ENCODE results near the gene PXYLP1.
"Not testable (repeated sequence)": the region's sequence is repeated elsewhere in the genome, so short reads cannot be mapped to it uniquely, and the experiment has no call there.

Gene PXYLP1

DNA sequence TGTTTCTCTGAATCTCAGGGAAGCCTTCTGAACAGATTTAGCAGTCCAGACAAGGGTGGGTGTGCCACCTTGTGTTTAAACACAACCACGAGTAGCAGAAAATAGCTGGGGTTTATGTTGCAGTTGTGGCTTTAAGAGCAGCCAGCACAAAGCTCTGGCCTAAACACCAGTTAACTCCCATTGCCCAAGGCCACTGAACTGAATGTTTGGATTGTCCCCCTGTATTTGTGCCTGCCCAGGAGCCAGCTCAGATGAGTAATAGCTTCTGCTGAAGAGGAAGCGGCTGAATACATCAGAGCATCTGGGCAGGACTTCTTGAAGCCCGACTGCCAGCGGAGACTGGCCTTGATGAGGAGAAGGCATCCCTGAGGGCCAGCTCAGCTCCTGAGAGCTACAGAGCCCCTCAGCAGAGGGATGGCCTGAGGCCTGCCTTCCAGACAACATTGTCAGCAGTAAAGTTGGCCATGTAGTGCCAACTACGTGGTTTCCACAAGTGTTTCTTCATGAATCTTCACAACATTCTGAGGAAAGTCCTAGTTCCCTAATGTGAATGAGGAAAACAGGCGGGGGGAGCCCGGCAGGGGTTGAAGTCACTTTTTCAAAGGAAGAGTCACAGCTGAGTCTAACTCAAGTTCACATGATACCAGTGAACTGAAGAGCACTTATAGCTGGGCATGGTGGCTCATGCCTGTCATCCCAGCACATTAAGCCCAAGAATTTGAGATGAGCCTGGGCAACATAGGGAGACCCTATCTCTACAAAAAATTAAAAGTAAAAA lies 70.9 kb downstream of the PXYLP1 start:
- DNase-seq: no peak

DNA sequence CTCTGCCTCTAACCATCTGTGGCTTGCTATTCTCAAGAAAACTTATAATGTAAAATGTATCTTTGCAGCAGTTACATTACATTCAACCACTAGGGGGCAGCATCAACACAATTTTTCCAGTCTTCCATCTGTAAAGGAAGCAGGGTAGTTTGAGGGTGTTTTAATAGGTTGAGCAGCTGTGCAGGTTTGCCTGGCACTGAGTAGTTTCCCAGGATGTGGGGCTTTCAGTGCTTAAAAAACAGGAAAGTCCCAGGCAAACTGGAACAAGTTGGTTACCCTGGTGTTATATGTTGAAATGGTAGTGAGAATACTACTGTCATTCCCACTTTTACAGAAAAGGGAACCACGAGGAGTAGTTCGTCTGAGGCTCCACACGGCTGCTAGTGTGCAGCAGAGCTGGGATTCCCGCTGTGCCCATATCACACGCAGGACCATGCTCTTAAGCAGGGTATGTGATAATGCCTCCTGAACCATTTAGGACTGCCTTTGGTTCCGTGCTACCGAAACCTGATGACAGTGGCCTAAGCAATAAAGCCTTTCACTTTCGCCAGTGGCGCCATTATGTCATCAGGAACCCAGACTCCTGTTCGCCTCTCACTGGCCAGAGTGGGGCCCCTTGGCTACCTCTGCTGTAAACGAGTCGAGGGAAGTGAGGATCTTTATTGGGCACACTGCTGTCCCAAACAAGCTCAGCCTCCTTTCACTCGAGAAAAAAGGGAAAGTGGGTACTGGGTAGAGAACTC lies 72.0 kb downstream of the PXYLP1 start:
- no peak for DNase-seq

DNA sequence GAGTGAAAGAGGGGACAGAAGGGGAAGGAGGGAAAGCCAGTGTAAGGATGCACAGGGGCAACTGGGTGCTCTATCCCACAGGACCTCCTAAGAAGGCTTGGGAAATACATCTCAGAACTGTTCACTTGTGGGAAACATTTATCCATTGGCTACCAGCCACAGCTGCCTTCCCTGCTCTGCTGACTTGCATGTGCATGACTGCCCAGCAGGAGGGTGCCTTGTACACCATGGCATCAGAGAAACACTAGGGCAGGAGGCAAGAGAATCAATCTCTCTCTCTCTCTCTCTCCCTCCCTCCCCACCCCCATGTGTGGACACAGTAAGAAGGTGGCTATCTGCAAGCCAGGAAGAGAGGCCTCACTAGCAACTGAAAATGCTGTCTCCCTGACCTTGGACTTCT lies 73.8 kb downstream of the PXYLP1 start:
- DNase-seq: no peak

DNA sequence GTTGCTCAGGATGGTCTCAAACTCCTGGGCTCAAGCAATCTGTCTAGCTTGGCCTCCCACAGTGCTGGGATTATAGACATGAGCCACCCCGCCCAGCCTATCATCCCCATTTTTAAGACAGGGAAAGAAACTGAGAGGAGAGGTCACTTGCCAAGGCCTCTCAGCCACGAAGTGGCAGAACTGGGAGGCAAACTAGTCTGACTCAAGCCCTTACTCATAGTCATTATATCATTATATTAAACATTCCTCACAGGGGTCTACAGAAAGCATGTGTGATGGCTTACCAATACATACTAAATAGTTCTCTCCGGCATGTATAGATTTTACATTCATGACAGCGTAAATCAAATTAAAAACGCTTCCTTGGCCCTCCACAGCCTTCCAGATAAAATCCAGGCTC lies 74.7 kb downstream of the PXYLP1 start:
- DNase-seq: no peak

- no peak for DNase-seq
These were observed 75.3 kb downstream of the PXYLP1 start for GRCh38 chr3:141306922-141307321.

DNA sequence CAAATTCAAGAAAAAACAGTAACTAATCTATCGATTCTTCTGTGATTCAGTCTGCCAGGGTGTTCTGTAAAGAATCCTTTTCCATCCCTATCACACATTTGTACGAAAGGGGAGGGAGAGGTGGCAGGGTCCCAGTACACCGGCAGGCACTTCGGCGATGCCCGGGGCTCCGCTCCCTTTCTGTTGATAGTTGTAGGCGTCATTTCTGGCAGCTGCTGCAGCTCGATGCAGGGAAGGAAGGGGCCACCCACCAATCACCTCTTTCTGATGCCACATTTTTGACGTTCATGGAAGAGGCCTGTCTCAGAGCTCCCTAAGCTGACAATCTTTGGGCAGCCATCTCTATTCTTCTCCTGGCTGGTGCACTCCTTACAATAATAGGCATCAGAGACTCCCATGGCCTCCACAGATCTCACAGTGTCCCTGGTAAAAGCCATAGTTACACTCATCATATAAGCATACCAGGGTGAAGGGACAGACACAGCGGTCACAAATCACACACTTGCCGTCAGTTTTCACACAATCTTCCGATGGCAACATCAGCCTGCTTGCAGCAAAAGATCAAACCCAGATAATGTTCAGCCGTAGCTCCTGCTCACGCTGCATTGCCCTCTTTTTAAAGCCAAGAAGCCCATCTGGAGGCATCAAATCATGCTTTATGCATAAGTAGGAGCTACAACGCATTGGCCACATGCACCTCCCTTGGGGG lies 75.9 kb downstream of the PXYLP1 start:
- no peak for DNase-seq

- DNase-seq: no peak
These were observed 77.1 kb downstream of the PXYLP1 start for GRCh38 chr3:141308588-141309218.

DNA sequence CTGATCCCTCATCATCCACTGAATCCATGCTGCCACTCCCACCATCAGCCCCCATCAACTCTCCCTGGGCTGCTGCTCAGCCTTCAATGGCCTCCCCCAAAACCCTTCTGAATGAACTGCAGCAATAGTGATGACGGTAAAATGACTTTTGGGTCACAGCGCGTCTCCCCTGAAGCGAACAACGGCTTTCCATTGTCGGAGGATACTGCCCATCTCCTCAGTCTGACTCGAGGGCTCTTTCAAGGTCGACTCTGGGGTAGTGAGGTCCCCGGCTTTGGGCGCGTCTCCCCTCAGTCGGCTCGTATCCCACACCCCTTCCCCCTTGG lies 79.5 kb downstream of the PXYLP1 start:
- DNase-seq: no peak

DNA sequence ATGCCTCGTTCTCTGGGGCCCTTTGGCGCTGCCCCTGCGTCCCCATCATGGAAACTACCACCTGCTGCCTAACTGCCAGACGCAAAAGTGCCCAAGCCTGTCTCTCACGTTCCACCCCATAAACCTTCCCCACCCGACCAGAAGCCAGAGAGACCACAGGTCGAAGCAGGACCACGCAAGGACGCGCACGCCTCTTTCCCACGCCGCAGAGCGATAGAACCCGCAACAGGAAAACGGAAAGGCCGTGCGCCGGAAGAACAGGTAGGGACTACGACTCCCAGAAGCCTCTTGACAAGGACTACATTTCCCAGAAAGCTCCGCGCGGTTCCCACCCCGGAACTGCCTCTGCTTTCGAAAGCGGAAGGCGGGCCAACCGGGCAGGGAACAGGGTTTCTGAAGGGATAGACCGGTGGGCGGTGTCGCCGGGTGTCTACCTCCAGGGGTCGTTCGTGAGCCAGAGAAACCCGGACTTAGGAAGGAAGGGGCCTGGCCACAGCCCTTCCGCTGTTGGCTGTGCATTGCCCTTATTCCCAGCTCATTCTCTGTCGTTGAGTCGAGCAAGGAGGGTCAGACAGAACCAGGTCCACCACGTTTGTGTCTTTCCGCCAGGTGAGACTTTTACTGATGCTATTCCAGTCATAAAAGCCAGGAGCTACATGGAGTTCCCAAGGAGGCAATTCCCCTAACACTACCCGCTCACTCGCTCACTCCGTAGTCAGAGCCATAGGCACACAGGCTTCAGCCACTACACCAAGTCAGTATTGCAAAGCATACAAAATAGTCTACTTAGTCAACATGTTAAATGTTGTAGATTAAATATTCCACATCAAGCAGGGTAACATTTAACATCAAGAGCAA lies 80.1 kb downstream of the PXYLP1 start:
- peak; percentile 97 for DNase-seq

DNA sequence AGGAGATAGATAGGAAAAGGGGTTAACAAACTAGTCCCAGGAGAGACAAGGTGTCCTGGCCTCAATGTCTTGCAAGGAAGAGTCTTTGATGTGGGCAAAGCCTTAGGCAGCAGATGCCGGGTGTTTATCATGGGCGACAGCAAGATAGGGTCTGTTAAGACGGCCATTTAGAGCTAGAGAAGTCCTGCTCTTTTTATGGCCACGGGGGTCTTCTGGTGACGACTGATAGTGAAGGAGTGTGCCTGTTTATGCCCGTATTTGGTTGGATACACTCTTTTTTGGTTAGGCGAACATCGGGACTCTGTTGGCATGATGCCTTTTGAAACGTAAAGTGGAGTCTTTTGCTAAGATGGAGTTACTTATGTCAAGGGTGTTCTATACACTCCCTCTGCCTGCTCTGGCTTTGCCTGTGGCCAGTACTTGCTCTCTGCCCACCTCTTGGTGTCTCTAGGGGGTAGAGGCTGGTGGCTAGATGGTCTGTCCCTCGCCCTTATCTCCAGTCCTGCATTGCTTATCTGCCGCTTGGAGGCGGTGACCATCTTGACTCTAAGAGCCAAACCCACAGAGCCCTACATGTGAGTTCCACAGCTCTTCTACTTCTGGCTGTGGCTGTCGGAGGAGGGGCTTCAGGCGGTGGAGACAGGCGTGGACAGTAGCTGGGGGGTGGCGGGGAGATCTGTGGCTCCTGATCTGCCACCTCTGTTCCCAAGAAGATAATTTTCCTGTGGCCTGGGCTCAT lies 80.9 kb downstream of the PXYLP1 start:
- no peak for DNase-seq

GRCh38 chr3:141313093-141313683 lies 81.6 kb downstream of the PXYLP1 start:
- DNase-seq: no peak

GRCh38 chr3:141314415-141314814 lies 82.8 kb downstream of the PXYLP1 start:
- not testable (repeated sequence) for DNase-seq

- no peak for DNase-seq
These were observed 85.2 kb downstream of the PXYLP1 start for GRCh38 chr3:141316851-141317250.

GRCh38 chr3:141320399-141321108 lies 88.9 kb downstream of the PXYLP1 start:
- DNase-seq: no peak

DNA sequence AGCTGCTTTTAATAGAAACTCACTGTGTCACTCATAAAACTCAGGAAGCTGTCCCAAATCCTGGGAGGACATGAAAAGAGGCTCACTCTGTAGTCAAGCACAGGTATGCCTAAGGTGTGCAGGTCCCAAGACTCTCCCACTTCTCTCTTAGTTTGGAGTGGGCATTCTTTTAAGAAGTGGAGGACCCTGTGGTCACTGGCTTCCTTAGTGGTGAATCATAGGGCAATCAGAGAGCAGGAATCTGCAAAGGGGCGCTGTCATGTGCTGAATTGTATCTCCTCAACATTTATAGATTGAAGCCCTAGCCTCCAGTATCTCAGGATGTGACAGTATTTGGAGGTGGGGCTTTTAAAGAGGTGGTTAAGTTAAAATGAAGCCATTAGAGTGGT lies 89.5 kb downstream of the PXYLP1 start:
- DNase-seq: no peak

DNA sequence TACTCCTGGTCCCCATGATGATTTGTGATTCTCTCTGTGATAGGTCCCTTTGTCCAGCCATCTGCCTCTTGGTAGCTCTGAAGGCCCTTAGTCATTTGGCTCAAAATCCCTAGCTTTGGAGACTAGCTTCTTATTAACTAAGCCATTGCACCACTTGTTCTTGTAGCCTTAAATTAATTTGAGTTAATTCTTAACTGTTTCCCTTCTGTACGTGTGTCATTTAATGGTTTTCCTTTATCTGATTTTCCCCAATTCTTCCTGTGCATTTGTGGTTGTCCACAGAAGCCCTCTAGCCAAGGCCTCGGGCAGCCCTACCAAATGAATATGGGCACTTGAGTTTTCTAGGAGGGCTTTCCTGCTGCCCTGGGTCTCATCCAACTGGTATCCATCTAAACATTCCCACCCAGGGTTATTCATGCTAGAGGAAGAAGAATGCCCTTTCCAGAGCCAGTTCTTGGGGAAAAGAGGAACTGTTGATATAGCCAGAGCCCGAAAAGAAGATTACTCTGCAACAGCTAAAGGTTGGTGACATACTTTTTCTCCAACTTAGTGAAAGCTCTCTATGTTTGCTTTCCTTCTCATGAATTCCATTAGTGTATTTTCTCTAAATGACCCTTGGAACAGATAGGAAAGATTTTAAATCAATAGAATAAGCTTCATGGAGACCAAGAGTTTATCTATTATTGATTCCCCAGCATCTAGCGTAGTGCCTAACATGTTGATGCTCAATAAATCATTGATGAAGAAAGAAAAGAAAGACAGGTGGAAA lies 92.5 kb downstream of the PXYLP1 start:
- DNase-seq: no peak

DNA sequence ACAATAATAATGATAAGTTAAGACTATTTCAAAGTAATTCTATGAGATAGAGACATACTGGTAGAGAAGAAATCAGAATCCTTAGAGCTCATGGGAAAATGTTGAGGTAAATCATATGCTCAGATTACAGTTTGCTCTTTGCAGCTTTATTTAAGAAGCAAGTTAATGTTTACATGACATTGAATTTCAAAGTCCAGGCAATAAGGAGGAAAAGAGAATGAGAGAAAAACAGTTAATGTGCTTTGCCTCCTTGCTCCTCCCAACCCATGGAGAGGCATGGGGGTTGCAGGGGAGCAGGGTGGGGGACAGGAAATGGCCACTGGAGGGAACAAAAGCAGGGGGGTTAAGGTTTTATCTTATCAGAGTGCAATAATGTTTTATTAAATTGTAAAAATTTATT lies 94.5 kb downstream of the PXYLP1 start:
- DNase-seq: no peak

DNA sequence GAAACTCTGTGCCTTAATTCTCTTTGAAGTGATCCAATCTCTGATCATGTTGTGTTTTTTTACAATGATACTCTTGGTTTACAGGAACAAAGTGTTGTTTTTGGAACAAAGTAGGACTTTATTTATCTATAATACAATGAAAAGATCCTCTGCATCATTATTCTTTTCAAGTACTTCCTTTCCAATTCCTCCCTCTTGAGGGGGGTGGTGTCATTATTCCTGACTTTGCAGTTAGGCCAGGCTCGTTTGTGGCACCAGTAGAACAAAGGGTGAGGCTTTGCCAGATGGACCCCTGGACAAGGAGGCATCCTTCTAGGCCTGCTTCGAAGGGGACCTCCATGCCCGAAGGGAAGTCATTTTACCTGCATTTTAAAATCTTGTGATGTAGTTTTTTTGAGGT lies 95.0 kb downstream of the PXYLP1 start:
- DNase-seq: no peak

- DNase-seq: no peak
These were observed 96.9 kb downstream of the PXYLP1 start for GRCh38 chr3:141328286-141329166.

Measured in activated effector memory CD4-positive, alpha-beta T cell treated with Interleukin-2 at 50 U/mL for 16 hours (primary cell).